HEK293T (cell line): ENCODE results near the gene GPRASP1.

Experiments used
- BHLHE40 ChIP-seq: fragments of 450-650 bp; IDR thresholded peaks from 2 replicates; pipeline ENCODE4 v1.6.1; 2016; ENCODE audit warnings: mild to moderate bottlenecking, moderate library complexity, borderline replicate concordance
- FOXK2 ChIP-seq: fragments of 450-650 bp; IDR thresholded peaks from 2 replicates; pipeline ENCODE4 v1.6.1; 2016; ENCODE audit warnings: mild to moderate bottlenecking
- HDGF ChIP-seq: fragments of 450-650 bp; IDR thresholded peaks from 2 replicates; pipeline ENCODE4 v1.6.1; 2017; ENCODE audit warnings: antibody characterized with exemption, borderline replicate concordance
- SUZ12 ChIP-seq: fragments of 450-650 bp; IDR thresholded peaks from 2 replicates; pipeline ENCODE4 v1.6.1; 2016; ENCODE audit warnings: mild to moderate bottlenecking

GRCh38 chrX:102604327-102604726, 47.0 kb upstream of the GPRASP1 start:
- TF ChIP-seq FOXK2 = no peak
- no peak for TF ChIP-seq BHLHE40
- TF ChIP-seq HDGF = no peak
- no peak for TF ChIP-seq SUZ12
